ENCODE data around the gene NPEPL1.

DNA sequence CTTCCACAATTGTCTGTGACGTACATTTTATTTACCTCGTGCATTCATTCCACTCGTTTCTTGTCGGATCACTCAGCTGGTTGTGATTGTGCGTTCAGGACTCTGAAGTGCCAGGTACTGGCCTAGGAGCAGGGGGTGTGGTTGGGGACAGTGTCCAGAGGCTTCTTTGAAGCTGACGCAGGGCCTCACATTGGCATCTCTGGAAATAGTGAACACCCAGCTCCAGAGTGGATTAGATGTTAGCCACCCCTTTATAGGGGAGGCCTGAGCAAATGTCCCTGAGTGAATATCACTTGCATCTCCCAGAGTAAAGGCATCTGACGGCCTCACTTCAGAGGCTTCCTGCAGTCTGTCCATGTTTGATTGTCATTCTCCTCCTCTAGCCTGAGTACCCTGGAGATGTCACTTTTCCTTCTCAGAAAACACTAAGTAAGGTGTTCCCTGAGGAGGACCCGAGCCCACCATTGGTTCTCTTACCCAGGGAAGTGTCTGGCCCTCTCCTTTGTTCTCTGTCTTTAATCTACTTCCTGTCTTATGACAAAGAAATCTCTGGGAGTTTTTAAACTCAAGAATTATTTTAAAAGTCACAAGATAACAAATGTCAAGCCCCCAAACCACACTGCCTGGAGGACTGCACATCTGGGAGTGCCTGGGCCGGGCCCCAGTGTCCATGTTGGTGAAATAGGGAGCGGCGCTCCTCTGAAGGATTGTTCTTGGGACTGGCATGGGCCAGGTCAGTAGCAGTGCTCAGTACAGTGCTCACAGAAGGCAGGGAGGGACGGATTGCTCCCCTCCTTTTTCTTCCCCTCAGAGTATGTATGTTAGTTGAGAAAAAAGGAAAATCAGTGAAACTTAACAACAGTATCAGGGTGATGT, 30.8 kb upstream of the NPEPL1 start:
- no peak for TF ChIP-seq ZNF274 (IDR thresholded peaks at IDR 0.05; ENCODE audit: low read depth, low read length)
- no peak for TF ChIP-seq YY1 (IDR thresholded peaks at IDR 0.05; ENCODE audit: insufficient read depth, insufficient read length)
